ENCODE measurements around the gene HSPA1L.

Gene HSPA1L

DNA sequence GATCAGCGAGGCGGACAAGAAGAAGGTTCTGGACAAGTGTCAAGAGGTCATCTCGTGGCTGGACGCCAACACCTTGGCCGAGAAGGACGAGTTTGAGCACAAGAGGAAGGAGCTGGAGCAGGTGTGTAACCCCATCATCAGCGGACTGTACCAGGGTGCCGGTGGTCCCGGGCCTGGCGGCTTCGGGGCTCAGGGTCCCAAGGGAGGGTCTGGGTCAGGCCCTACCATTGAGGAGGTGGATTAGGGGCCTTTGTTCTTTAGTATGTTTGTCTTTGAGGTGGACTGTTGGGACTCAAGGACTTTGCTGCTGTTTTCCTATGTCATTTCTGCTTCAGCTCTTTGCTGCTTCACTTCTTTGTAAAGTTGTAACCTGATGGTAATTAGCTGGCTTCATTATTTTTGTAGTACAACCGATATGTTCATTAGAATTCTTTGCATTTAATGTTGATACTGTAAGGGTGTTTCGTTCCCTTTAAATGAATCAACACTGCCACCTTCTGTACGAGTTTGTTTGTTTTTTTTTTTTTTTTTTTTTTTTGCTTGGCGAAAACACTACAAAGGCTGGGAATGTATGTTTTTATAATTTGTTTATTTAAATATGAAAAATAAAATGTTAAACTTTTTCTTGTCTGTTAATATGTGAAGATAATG is 14.7 kb upstream of the HSPA1L start (continued):
- TF ChIP-seq, protein P1, sequence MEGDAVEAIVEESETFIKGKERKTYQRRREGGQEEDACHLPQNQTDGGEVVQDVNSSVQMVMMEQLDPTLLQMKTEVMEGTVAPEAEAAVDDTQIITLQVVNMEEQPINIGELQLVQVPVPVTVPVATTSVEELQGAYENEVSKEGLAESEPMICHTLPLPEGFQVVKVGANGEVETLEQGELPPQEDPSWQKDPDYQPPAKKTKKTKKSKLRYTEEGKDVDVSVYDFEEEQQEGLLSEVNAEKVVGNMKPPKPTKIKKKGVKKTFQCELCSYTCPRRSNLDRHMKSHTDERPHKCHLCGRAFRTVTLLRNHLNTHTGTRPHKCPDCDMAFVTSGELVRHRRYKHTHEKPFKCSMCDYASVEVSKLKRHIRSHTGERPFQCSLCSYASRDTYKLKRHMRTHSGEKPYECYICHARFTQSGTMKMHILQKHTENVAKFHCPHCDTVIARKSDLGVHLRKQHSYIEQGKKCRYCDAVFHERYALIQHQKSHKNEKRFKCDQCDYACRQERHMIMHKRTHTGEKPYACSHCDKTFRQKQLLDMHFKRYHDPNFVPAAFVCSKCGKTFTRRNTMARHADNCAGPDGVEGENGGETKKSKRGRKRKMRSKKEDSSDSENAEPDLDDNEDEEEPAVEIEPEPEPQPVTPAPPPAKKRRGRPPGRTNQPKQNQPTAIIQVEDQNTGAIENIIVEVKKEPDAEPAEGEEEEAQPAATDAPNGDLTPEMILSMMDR (tag by site-specific recombination; IDR thresholded peaks at IDR 0.05): peak; percentile 57; the same call in 1 of the 2 replicates
- no peak for TF ChIP-seq ZNF239 (tag by site-specific recombination; IDR thresholded peaks at IDR 0.05)
- TF ChIP-seq ZNF473 (tag by site-specific recombination; IDR thresholded peaks at IDR 0.05): no peak
- no peak for TF ChIP-seq ZNF791 (tag by site-specific recombination; IDR thresholded peaks at IDR 0.05)
- 0 out of 2 replicates have a peak, but pooled peaks have one; percentile 13 for TF ChIP-seq KLF9 (tag by site-specific recombination; IDR thresholded peaks at IDR 0.05; ENCODE audit: low read depth)
- TF ChIP-seq ZNF76 (tag by site-specific recombination; IDR thresholded peaks at IDR 0.05; ENCODE audit: borderline replicate concordance, low read depth): no peak
- TF ChIP-seq, protein P2, sequence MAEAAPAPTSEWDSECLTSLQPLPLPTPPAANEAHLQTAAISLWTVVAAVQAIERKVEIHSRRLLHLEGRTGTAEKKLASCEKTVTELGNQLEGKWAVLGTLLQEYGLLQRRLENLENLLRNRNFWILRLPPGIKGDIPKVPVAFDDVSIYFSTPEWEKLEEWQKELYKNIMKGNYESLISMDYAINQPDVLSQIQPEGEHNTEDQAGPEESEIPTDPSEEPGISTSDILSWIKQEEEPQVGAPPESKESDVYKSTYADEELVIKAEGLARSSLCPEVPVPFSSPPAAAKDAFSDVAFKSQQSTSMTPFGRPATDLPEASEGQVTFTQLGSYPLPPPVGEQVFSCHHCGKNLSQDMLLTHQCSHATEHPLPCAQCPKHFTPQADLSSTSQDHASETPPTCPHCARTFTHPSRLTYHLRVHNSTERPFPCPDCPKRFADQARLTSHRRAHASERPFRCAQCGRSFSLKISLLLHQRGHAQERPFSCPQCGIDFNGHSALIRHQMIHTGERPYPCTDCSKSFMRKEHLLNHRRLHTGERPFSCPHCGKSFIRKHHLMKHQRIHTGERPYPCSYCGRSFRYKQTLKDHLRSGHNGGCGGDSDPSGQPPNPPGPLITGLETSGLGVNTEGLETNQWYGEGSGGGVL (tag by site-specific recombination; IDR thresholded peaks at IDR 0.05): no peak
- no peak for TF ChIP-seq PRDM1 (tag by site-specific recombination; IDR thresholded peaks at IDR 0.05)
- TF ChIP-seq ZNF223 (tag by site-specific recombination; IDR thresholded peaks at IDR 0.05): no peak
- no peak for TF ChIP-seq EGR2 (tag by site-specific recombination; IDR thresholded peaks at IDR 0.05; ENCODE audit: low read depth)
- TF ChIP-seq ZBTB8A (tag by site-specific recombination; IDR thresholded peaks at IDR 0.05): 0 out of 2 replicates have a peak, but pooled peaks have one; percentile 8
- peak; percentile 85; the same call in 1 of the 2 replicates for TF ChIP-seq ZEB2 (tag by site-specific recombination; IDR thresholded peaks at IDR 0.05)
- no peak for TF ChIP-seq ZNF366 (tag by site-specific recombination; conservative IDR thresholded peaks at IDR 0.05)
- 0 out of 2 replicates have a peak, but pooled peaks have one; percentile 18 for TF ChIP-seq KLF10 (tag by site-specific recombination; IDR thresholded peaks at IDR 0.05)
- TF ChIP-seq, protein P3, sequence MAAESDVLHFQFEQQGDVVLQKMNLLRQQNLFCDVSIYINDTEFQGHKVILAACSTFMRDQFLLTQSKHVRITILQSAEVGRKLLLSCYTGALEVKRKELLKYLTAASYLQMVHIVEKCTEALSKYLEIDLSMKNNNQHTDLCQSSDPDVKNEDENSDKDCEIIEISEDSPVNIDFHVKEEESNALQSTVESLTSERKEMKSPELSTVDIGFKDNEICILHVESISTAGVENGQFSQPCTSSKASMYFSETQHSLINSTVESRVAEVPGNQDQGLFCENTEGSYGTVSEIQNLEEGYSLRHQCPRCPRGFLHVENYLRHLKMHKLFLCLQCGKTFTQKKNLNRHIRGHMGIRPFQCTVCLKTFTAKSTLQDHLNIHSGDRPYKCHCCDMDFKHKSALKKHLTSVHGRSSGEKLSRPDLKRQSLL (tag by site-specific recombination; IDR thresholded peaks at IDR 0.05): no peak
- TF ChIP-seq ZNF629 (tag by site-specific recombination; IDR thresholded peaks at IDR 0.05): peak; percentile 48
- TF ChIP-seq, protein P4, sequence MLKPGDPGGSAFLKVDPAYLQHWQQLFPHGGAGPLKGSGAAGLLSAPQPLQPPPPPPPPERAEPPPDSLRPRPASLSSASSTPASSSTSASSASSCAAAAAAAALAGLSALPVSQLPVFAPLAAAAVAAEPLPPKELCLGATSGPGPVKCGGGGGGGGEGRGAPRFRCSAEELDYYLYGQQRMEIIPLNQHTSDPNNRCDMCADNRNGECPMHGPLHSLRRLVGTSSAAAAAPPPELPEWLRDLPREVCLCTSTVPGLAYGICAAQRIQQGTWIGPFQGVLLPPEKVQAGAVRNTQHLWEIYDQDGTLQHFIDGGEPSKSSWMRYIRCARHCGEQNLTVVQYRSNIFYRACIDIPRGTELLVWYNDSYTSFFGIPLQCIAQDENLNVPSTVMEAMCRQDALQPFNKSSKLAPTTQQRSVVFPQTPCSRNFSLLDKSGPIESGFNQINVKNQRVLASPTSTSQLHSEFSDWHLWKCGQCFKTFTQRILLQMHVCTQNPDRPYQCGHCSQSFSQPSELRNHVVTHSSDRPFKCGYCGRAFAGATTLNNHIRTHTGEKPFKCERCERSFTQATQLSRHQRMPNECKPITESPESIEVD (tag by site-specific recombination; IDR thresholded peaks at IDR 0.05): peak; percentile 41; the same call in 1 of the 2 replicates
- no peak for TF ChIP-seq MEIS1 (CRISPR knock-in tag; IDR thresholded peaks at IDR 0.05; ENCODE audit: borderline replicate concordance)
- TF ChIP-seq, protein P5, sequence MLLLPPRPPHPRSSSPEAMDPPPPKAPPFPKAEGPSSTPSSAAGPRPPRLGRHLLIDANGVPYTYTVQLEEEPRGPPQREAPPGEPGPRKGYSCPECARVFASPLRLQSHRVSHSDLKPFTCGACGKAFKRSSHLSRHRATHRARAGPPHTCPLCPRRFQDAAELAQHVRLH (tag by site-specific recombination; IDR thresholded peaks at IDR 0.05): 0 out of 2 replicates have a peak, but pooled peaks have one; percentile 15
- TF ChIP-seq, protein P6, sequence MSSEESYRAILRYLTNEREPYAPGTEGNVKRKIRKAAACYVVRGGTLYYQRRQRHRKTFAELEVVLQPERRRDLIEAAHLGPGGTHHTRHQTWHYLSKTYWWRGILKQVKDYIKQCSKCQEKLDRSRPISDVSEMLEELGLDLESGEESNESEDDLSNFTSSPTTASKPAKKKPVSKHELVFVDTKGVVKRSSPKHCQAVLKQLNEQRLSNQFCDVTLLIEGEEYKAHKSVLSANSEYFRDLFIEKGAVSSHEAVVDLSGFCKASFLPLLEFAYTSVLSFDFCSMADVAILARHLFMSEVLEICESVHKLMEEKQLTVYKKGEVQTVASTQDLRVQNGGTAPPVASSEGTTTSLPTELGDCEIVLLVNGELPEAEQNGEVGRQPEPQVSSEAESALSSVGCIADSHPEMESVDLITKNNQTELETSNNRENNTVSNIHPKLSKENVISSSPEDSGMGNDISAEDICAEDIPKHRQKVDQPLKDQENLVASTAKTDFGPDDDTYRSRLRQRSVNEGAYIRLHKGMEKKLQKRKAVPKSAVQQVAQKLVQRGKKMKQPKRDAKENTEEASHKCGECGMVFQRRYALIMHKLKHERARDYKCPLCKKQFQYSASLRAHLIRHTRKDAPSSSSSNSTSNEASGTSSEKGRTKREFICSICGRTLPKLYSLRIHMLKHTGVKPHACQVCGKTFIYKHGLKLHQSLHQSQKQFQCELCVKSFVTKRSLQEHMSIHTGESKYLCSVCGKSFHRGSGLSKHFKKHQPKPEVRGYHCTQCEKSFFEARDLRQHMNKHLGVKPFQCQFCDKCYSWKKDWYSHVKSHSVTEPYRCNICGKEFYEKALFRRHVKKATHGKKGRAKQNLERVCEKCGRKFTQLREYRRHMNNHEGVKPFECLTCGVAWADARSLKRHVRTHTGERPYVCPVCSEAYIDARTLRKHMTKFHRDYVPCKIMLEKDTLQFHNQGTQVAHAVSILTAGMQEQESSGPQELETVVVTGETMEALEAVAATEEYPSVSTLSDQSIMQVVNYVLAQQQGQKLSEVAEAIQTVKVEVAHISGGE (tag by site-specific recombination; conservative IDR thresholded peaks at IDR 0.05; ENCODE audit: low read depth): 0 out of 2 replicates have a peak, but pooled peaks have one; percentile 6
- peak; percentile 86; the same call in 1 of the 2 replicates for TF ChIP-seq ZNF2 (tag by site-specific recombination; IDR thresholded peaks at IDR 0.05)
- peak; percentile 67; the same call in 1 of the 2 replicates for TF ChIP-seq WT1 (tag by site-specific recombination; IDR thresholded peaks at IDR 0.05)
- TF ChIP-seq ZNF341 (tag by site-specific recombination; IDR thresholded peaks at IDR 0.05; ENCODE audit: low read depth): no peak
- peak; percentile 42; the same call in 1 of the 2 replicates for TF ChIP-seq ZFP37 (tag by site-specific recombination; IDR thresholded peaks at IDR 0.05)
- TF ChIP-seq ZNF175 (tag by site-specific recombination; IDR thresholded peaks at IDR 0.05): no peak
- TF ChIP-seq ZNF600 (tag by site-specific recombination; IDR thresholded peaks at IDR 0.05): no peak
- TF ChIP-seq, protein P7, sequence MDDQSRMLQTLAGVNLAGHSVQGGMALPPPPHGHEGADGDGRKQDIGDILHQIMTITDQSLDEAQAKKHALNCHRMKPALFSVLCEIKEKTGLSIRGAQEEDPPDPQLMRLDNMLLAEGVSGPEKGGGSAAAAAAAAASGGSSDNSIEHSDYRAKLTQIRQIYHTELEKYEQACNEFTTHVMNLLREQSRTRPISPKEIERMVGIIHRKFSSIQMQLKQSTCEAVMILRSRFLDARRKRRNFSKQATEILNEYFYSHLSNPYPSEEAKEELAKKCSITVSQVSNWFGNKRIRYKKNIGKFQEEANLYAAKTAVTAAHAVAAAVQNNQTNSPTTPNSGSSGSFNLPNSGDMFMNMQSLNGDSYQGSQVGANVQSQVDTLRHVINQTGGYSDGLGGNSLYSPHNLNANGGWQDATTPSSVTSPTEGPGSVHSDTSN (CRISPR knock-in tag; IDR thresholded peaks at IDR 0.05): no peak
- no peak for TF ChIP-seq ZNF16 (tag by site-specific recombination; IDR thresholded peaks at IDR 0.05; ENCODE audit: low read depth)
- no peak; the same call in 1 of the 2 replicates for TF ChIP-seq ZXDB (tag by site-specific recombination; IDR thresholded peaks at IDR 0.05)

Data from HEK293 (cell line).